ENCODE data around the gene DMRTA1. TPM values are rescaled to one million over a fixed set of nuclear protein-coding genes. Genes with fewer than 3 reads are reported as not detected.

The DMRTA1 gene, protein sequence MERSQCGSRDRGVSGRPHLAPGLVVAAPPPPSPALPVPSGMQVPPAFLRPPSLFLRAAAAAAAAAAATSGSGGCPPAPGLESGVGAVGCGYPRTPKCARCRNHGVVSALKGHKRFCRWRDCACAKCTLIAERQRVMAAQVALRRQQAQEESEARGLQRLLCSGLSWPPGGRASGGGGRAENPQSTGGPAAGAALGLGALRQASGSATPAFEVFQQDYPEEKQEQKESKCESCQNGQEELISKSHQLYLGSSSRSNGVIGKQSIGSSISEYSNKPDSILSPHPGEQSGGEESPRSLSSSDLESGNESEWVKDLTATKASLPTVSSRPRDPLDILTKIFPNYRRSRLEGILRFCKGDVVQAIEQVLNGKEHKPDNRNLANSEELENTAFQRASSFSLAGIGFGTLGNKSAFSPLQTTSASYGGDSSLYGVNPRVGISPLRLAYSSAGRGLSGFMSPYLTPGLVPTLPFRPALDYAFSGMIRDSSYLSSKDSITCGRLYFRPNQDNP
- total RNA-seq (2.3 TPM), polyA plus RNA-seq (ENCODE audit: insufficient read depth, low read depth, low replicate concordance) (2.6 TPM)
- long read RNA-seq, donor 1, full-length matches to known transcripts = 1 of 1 reads
- long read RNA-seq, donor 1, partial matches to known transcripts = 0 of 1 reads
- long read RNA-seq, donor 1, other reads (novel, unspliced or antisense) = 0 of 1 reads
- long read RNA-seq, donor 2 = 0 reads
- long read RNA-seq, donor 3, full-length matches to known transcripts = 3 of 3 reads
- long read RNA-seq, donor 3, partial matches to known transcripts = 0 of 3 reads
- long read RNA-seq, donor 3, other reads (novel, unspliced or antisense) = 0 of 3 reads
- long read RNA-seq, donor 4, full-length matches to known transcripts = 2 of 2 reads
- long read RNA-seq, donor 4, partial matches to known transcripts = 0 of 2 reads
- long read RNA-seq, donor 4, other reads (novel, unspliced or antisense) = 0 of 2 reads
- long read RNA-seq, donor 5 = 0 reads
- long read RNA-seq, donor 6, full-length matches to known transcripts = 3 of 3 reads
- long read RNA-seq, donor 6, partial matches to known transcripts = 0 of 3 reads
- long read RNA-seq, donor 6, other reads (novel, unspliced or antisense) = 0 of 3 reads
- long read RNA-seq, donor 7, full-length matches to known transcripts = 5 of 5 reads
- long read RNA-seq, donor 7, partial matches to known transcripts = 0 of 5 reads
- long read RNA-seq, donor 7, other reads (novel, unspliced or antisense) = 0 of 5 reads
- long read RNA-seq, donor 8 = 0 reads
- long read RNA-seq, donor 9, full-length matches to known transcripts = 1 of 1 reads
- long read RNA-seq, donor 9, partial matches to known transcripts = 0 of 1 reads
- long read RNA-seq, donor 9, other reads (novel, unspliced or antisense) = 0 of 1 reads
- long read RNA-seq, donor 10 = 0 reads

DNA sequence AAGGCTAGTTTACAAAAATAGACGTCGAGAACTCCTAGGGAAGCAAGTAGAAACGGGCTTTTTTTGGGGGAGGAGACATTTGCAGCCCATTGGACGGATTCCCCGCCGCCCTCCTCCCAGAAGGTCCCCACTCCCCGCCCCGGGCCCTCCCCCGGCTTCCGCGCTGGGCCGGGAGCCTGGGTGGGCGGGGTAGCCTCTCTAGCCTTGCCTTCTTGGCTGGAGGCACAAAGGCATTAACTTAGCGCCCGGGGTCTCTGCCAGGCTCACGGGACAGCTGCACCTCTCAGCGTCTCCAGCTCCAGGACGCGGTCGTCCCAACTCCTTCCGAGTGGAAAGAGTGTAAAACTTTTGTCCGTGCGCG lies at the start of gene DMRTA1:
TSS of gene DMRTA1 (plus strand) at position 236 of the 361 bp plus-strand sequence. CDS start 242 bp downstream, outside the sequence.
- Histone ChIP-seq H3K4me3 (ENCODE audit: low read length in 3 of 3) (peak within 1 kb of the TSS; percentile 50 to 68 (median 65)), H3K27me3 (ENCODE audit: control insufficient read depth, insufficient read depth, low read length) (peaks cover 3% of the 10 kb centered on the region), H3K9me3 (ENCODE audit: control insufficient read depth in 2 of 3, insufficient read depth in 1 of 3, low read length in 3 of 3) (no peaks in the 10 kb centered on the region), H3K27ac (ENCODE audit: low read depth in 2 of 2, low read length in 2 of 2) (peak within 1 kb of the TSS; percentile 90), H3K4me1 (ENCODE audit: control insufficient read depth in 2 of 3, insufficient read depth in 2 of 3, low read depth in 1 of 3, low read length in 3 of 3) (peaks cover 0 to 3% (median 0%) of the 10 kb centered on the region in 3 donors), H3K36me3 (ENCODE audit: control insufficient read depth in 2 of 3, insufficient read depth in 3 of 3, low read length in 3 of 3) (peaks cover 0 to 1% (median 0%) of the 10 kb centered on the region in 3 donors), H3K9ac (ENCODE audit: low read length in 3 of 3) (peak within 1 kb of the TSS; percentile 14 to 72 (median 71))
- TF ChIP-seq, protein P1, sequence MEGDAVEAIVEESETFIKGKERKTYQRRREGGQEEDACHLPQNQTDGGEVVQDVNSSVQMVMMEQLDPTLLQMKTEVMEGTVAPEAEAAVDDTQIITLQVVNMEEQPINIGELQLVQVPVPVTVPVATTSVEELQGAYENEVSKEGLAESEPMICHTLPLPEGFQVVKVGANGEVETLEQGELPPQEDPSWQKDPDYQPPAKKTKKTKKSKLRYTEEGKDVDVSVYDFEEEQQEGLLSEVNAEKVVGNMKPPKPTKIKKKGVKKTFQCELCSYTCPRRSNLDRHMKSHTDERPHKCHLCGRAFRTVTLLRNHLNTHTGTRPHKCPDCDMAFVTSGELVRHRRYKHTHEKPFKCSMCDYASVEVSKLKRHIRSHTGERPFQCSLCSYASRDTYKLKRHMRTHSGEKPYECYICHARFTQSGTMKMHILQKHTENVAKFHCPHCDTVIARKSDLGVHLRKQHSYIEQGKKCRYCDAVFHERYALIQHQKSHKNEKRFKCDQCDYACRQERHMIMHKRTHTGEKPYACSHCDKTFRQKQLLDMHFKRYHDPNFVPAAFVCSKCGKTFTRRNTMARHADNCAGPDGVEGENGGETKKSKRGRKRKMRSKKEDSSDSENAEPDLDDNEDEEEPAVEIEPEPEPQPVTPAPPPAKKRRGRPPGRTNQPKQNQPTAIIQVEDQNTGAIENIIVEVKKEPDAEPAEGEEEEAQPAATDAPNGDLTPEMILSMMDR (IDR thresholded peaks at IDR 0.05; ENCODE audit: borderline replicate concordance, extremely low read depth, insufficient read depth) = no peak
- DNase-seq (peak; percentile 84 to 93 (median 90)), FAIRE-seq (no peak)
- intact Hi-C loops (cut with DNase I) = no loop called here

DNA sequence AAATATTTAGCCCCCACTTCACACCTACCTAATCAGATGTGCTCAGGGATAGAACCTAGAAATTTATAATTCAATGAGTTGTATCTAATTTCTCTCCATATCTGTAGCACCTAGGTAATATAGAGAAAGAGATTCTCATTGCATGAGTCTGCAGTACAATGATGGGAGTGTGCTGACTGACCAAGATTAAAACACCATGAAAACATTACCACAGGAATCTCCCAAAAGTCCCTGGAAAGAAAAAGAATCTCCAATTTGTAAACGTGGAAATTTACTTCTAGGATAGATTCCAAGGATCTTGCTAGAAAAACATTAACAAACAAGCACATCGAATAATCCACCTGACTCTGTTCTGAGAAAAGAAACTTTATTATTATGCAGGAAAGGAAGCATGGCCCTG lies 45.0 kb upstream of the DMRTA1 start:
- no peaks in the 10 kb centered on the region for H3K4me1 ChIP-seq (ENCODE audit: control insufficient read depth in 2 of 3, insufficient read depth in 2 of 3, low read depth in 1 of 3, low read length in 3 of 3)
- intact Hi-C loops (cut with DNase I) = no loop called here
- no peak overlapping the region for H3K4me3 ChIP-seq (ENCODE audit: low read length in 3 of 3)
- H3K27ac ChIP-seq (ENCODE audit: low read depth in 2 of 2, low read length in 2 of 2) = no peak overlapping the region
- no peaks in the 10 kb centered on the region for H3K36me3 ChIP-seq (ENCODE audit: control insufficient read depth in 2 of 3, insufficient read depth in 3 of 3, low read length in 3 of 3)
- no peak overlapping the region for H3K9ac ChIP-seq (ENCODE audit: low read length in 3 of 3)
- no peaks in the 10 kb centered on the region for H3K27me3 ChIP-seq (ENCODE audit: control insufficient read depth, insufficient read depth, low read length)
- TF ChIP-seq, protein P1 (IDR thresholded peaks at IDR 0.05; ENCODE audit: borderline replicate concordance, extremely low read depth, insufficient read depth) = no peak
- FAIRE-seq (no peak), DNase-seq (no peak)
- no peaks in the 10 kb centered on the region for H3K9me3 ChIP-seq (ENCODE audit: control insufficient read depth in 2 of 3, insufficient read depth in 1 of 3, low read length in 3 of 3)

DNA sequence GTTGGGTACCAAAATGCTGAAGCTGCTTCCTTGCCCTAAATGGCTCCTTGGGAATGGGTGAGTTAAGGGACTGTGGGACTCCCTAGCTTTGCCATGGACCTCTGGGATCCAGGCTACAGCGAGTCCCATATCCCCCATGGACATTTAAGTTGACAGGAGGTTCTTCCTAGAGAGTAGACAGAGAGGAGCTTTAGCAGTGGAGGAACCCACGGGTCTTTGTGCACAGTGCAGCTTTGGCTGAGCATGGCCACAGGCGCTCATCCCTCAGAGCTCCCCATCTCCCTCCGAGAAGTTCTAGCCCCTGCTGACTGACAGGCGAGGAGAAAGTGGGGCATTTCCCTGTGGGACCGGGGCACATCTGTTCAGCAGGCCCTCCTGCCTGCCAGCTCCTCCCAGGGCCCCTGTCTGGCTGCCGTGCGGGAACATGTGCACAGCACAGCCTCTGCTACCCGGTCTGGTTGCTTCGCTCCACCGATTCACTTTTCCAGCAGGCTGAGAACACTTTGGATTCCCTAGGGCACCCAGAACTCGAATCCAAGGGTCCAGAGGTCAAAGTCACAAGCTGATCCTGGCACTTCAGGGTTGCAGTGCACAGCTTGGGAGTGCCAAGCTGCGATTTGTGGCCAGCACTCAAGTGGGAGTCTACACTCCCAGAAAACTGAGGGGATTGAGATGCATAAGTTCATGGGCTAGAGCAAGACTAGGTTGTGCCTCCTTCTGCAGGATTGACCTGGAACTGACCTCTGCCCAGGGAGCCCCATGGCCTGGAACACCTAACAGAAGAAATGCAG lies 40.6 kb upstream of the DMRTA1 start:
- H3K4me3 ChIP-seq (ENCODE audit: low read length in 3 of 3) = no peak overlapping the region
- TF ChIP-seq, protein P1 (IDR thresholded peaks at IDR 0.05; ENCODE audit: borderline replicate concordance, extremely low read depth, insufficient read depth) = no peak
- no peaks in the 10 kb centered on the region for H3K36me3 ChIP-seq (ENCODE audit: control insufficient read depth in 2 of 3, insufficient read depth in 3 of 3, low read length in 3 of 3)
- H3K27me3 ChIP-seq (ENCODE audit: control insufficient read depth, insufficient read depth, low read length) = no peaks in the 10 kb centered on the region
- no peak for DNase-seq
- intact Hi-C loops (cut with DNase I) = no loop called here
- FAIRE-seq = no peak
- no peak overlapping the region for H3K9ac ChIP-seq (ENCODE audit: low read length in 3 of 3)
- no peaks in the 10 kb centered on the region for H3K4me1 ChIP-seq (ENCODE audit: control insufficient read depth in 2 of 3, insufficient read depth in 2 of 3, low read depth in 1 of 3, low read length in 3 of 3)
- no peaks in the 10 kb centered on the region for H3K9me3 ChIP-seq (ENCODE audit: control insufficient read depth in 2 of 3, insufficient read depth in 1 of 3, low read length in 3 of 3)
- no peak overlapping the region for H3K27ac ChIP-seq (ENCODE audit: low read depth in 2 of 2, low read length in 2 of 2)

Measured in kidney (tissue), 22 donors.